IMR-90 (cell line): ENCODE results near the gene VPS18. TPM values are rescaled to one million over a fixed set of nuclear protein-coding genes. Genes with fewer than 3 reads are reported as not detected.

Source experiments
- ATAC-seq: fragments of 200-7000 bp; cut with Tn5 transposase; 2 replicates; pipeline ENCODE4 v1.9.1; 2020; ENCODE audit warnings: low read depth, mild to moderate bottlenecking, moderate library complexity
- BruUV-seq: library from RNA; stranded (reverse); fragments of 400-500 nt; replicated peaks from 2 replicates; lab custom pipeline; 2021; lab: Mats Ljungman, UMichigan
- CTCF ChIA-PET: fragments of 300-600 bp; formaldehyde crosslinking; extraction: SDS; loops from one replicate; lab custom pipeline; 2021; ENCODE audit warnings: antibody characterized with exemption; lab: Yijun Ruan, JAX
- POLR2A ChIA-PET: fragments of 300-600 bp; sonication (Branson Sonifier 250); formaldehyde crosslinking; loops from one replicate; lab custom pipeline; 2022; ENCODE audit warnings: antibody characterized with exemption; ENCODE audit not compliant: unreplicated experiment; lab: Charles Lee
- DNase-seq: peaks from one replicate; pipeline ENCODE4 v3.0.0; 2013
- H2AFZ ChIP-seq: replicated peaks from 2 replicates; pipeline ENCODE3; 2013; ENCODE audit warnings: low read length, mild to moderate bottlenecking; ENCODE audit not compliant: poor library complexity
- H2AK5ac ChIP-seq: 2 replicates; pipeline ENCODE4 v1.6.1; 2013; ENCODE audit warnings: low read depth, low read length, inconsistent platforms
- H2AK9ac ChIP-seq: replicated peaks from 2 replicates; pipeline ENCODE3; 2013; ENCODE audit warnings: mild to moderate bottlenecking, low read depth, low read length, moderate library complexity; ENCODE audit not compliant: poor library complexity
- H2BK120ac ChIP-seq: 2 replicates; pipeline ENCODE4 v1.6.1; 2013; ENCODE audit warnings: low read depth, low read length, inconsistent platforms
- H2BK15ac ChIP-seq: 3 replicates; pipeline ENCODE4 v1.6.1; 2013; ENCODE audit warnings: low read depth, low read length, inconsistent platforms
- H2BK20ac ChIP-seq: 2 replicates; pipeline ENCODE4 v1.6.1; 2013; ENCODE audit warnings: low read depth, mild to moderate bottlenecking, inconsistent platforms, low read length, moderate library complexity
- H2BK5ac ChIP-seq: 2 replicates; pipeline ENCODE4 v1.6.1; 2013; ENCODE audit warnings: mild to moderate bottlenecking, low read depth, low read length, inconsistent platforms; ENCODE audit not compliant: poor library complexity, severe bottlenecking
- H3K14ac ChIP-seq: replicated peaks from 2 replicates; pipeline ENCODE4 v1.6.1; 2013; ENCODE audit warnings: low read depth, low read length, inconsistent platforms
- H3K18ac ChIP-seq: 2 replicates; pipeline ENCODE4 v1.6.1; 2013; ENCODE audit warnings: low read depth, low read length, control low read depth
- H3K23ac ChIP-seq: 2 replicates; pipeline ENCODE4 v1.6.1; 2013; ENCODE audit warnings: low read depth, low read length, inconsistent platforms
- H3K27ac ChIP-seq: 2 replicates; pipeline ENCODE4 v1.5.1; 2013; ENCODE audit warnings: mild to moderate bottlenecking, control low read depth, low read length; ENCODE audit not compliant: insufficient read depth
- H3K27me3 ChIP-seq: 2 replicates; pipeline ENCODE4 v1.6.1; 2013; ENCODE audit warnings: low read length; ENCODE audit not compliant: control insufficient read depth, insufficient read depth
- H3K36me3 ChIP-seq: 2 replicates; pipeline ENCODE4 v1.6.1; 2013; ENCODE audit warnings: low read length, mixed read lengths; ENCODE audit not compliant: control insufficient read depth, insufficient read depth
- H3K4ac ChIP-seq: 2 replicates; pipeline ENCODE4 v1.6.1; 2013; ENCODE audit warnings: low read depth, low read length, inconsistent platforms
- H3K4me1 ChIP-seq: 2 replicates; pipeline ENCODE4 v1.6.1; 2013; ENCODE audit warnings: low read length, mixed read lengths; ENCODE audit not compliant: control insufficient read depth, insufficient read depth
- H3K4me2 ChIP-seq: 2 replicates; pipeline ENCODE4 v1.6.1; 2013; ENCODE audit warnings: low read depth, mild to moderate bottlenecking, control low read depth, low read length, moderate library complexity
- H3K4me3 ChIP-seq: 2 replicates; pipeline ENCODE4 v1.5.1; 2013; ENCODE audit warnings: low read depth, mild to moderate bottlenecking, control low read depth, low read length, moderate library complexity; ENCODE audit not compliant: insufficient read depth
- H3K56ac ChIP-seq: 2 replicates; pipeline ENCODE4 v1.6.1; 2013; ENCODE audit warnings: low read length, inconsistent platforms; ENCODE audit not compliant: insufficient read depth; ENCODE audit errors: extremely low read depth
- H3K79me1 ChIP-seq, 2 experiments: 2 replicates each; pipeline ENCODE4 v1.6.1; 2013; ENCODE audit warnings: low read length in 2 of 2, inconsistent platforms in 1 of 2, low read depth in 1 of 2
- H3K9ac ChIP-seq: 2 replicates; pipeline ENCODE4 v1.6.1; 2013; ENCODE audit warnings: low read depth, low read length, control low read depth
- H3K9me1 ChIP-seq: 2 replicates; pipeline ENCODE4 v1.6.1; 2013; ENCODE audit warnings: low read length, inconsistent platforms; ENCODE audit not compliant: insufficient read depth
- H3K9me3 ChIP-seq: 2 replicates; pipeline ENCODE4 v1.6.1; 2013; ENCODE audit warnings: low read length; ENCODE audit not compliant: control insufficient read depth, insufficient read depth
- H4K20me1 ChIP-seq: 2 replicates; pipeline ENCODE4 v1.6.1; 2013; ENCODE audit warnings: low read length, inconsistent platforms; ENCODE audit not compliant: insufficient read depth
- H4K5ac ChIP-seq: 2 replicates; pipeline ENCODE4 v1.6.1; 2013; ENCODE audit warnings: mild to moderate bottlenecking, low read depth, low read length, control low read depth
- H4K8ac ChIP-seq, 2 experiments: 2 replicates each; pipeline ENCODE4 v1.6.1; 2013; ENCODE audit warnings: low read depth in 2 of 2, low read length in 2 of 2, control low read depth in 1 of 2, inconsistent platforms in 1 of 2
- H4K91ac ChIP-seq: 2 replicates; pipeline ENCODE4 v1.6.1; 2013; ENCODE audit warnings: low read depth, low read length, inconsistent platforms; ENCODE audit not compliant: insufficient read depth
- BHLHE40 ChIP-seq: fragments of 150-350 bp; IDR thresholded peaks from 2 replicates; pipeline ENCODE4 v1.6.1; 2016; ENCODE audit warnings: mild to moderate bottlenecking, low read depth, low read length
- CHD1 ChIP-seq: IDR thresholded peaks from 2 replicates; pipeline ENCODE4 v1.6.1; 2012; ENCODE audit warnings: low read depth, low read length, improper control_type of control experiment
- CTCF ChIP-seq: conservative IDR thresholded peaks from 2 replicates; pipeline ENCODE4 v1.5.1; 2012; ENCODE audit warnings: mild to moderate bottlenecking, low read depth, low read length, improper control_type of control experiment
- MAFK ChIP-seq: IDR thresholded peaks from 2 replicates; pipeline ENCODE4 v1.6.1; 2012; ENCODE audit warnings: low read depth, low read length, improper control_type of control experiment
- MAZ ChIP-seq: IDR thresholded peaks from 2 replicates; pipeline ENCODE4 v1.6.1; 2012; ENCODE audit warnings: low read depth, mild to moderate bottlenecking, low read length, improper control_type of control experiment, moderate library complexity, borderline replicate concordance
- MXI1 ChIP-seq: IDR thresholded peaks from 2 replicates; pipeline ENCODE4 v1.6.1; 2012; ENCODE audit warnings: low read depth, mild to moderate bottlenecking, low read length, moderate library complexity, borderline replicate concordance
- NFE2L2 ChIP-seq: fragments of 150-350 bp; IDR thresholded peaks from 2 replicates; pipeline ENCODE4 v1.6.1; 2016; ENCODE audit warnings: low read depth, mild to moderate bottlenecking, low read length
- RFX5 ChIP-seq: IDR thresholded peaks from 2 replicates; pipeline ENCODE4 v1.8.0; 2012; ENCODE audit warnings: low read depth, mild to moderate bottlenecking, low read length, moderate library complexity
- SMC3 ChIP-seq: fragments of 150-350 bp; IDR thresholded peaks from 2 replicates; pipeline ENCODE4 v1.6.1; 2016; ENCODE audit warnings: low read depth, mild to moderate bottlenecking, antibody characterized with exemption, low read length, moderate library complexity
- WGBS, 2 experiments: methylation state at CpG; one replicate each; pipeline versions ENCODE4 v1.1.5 to v1.1.7; 2013; ENCODE audit warnings: missing lambda C conversion rate in 2 of 2; ENCODE audit not compliant: insufficient read length in 1 of 2; ENCODE audit errors: extremely low coverage in 2 of 2; 5-methylcytosine and 5-hydroxymethylcytosine counted together
- dilution Hi-C: fragments of 300-500 bp; cut with HindIII; formaldehyde crosslinking; loops from one replicate; pipeline ENCODE4 v1.14.3; 2018; ENCODE audit warnings: low sequenced_read_pairs; ENCODE audit not compliant: unreplicated experiment
- in situ Hi-C: fragments of 300-500 bp; cut with MboI; formaldehyde crosslinking; loops from 3 replicates; pipeline ENCODE4 v1.14.3; 2019; ENCODE audit warnings: low sequenced_read_pairs, inconsistent platforms, mixed read lengths
- intact Hi-C: fragments of 100-400 bp; cut with micrococcal nuclease; formaldehyde crosslinking; loops from 2 replicates; pipeline ENCODE4 v1.10.0; 2022
- polyA plus RNA-seq, 3 experiments: library from polyadenylated mRNA; depleted of rRNA; stranded (reverse); fragments of >200 nt; gene quantifications; 2 replicates each; pipeline ENCODE4 v1.2.3, GENCODE V29; 2012; ENCODE audit warnings: low replicate concordance in 1 of 3
- total RNA-seq: library from RNA; depleted of rRNA; stranded (reverse); fragments of >200 nt; gene quantifications from 2 replicates; pipeline ENCODE4 v1.2.3, GENCODE V29; 2012

Gene VPS18
- total and polyA plus RNA-seq, 2 of the 4 experiments (the other 2 are of a cell fraction): 19.3 to 32.3 TPM

- Histone ChIP-seq H2AFZ (peak overlapping the region; percentile 96), H2BK120ac (peak overlapping the region; percentile 64), H3K9me1 (peaks cover 18% of the 10 kb centered on the region), H3K79me1 (peaks cover 14 to 28% of the 10 kb centered on the region in 2 experiments; a peak in 3 of 4 replicates), H4K91ac (peak overlapping the region; percentile 80), H3K27ac (peak overlapping the region; percentile 45), H2BK20ac (peak overlapping the region; percentile 7; the same call in 1 of the 2 replicates), H4K5ac (peak overlapping the region; percentile 80), H2BK5ac (peak overlapping the region; percentile 83), H3K14ac (peak overlapping the region; percentile 94), H3K4me3 (peak overlapping the region; percentile 30), H3K56ac (peak overlapping the region; percentile 68), H2BK15ac (peak overlapping the region; percentile 97; the same call in 2 of the 3 replicates), H3K9ac (peak overlapping the region; percentile 54), H4K20me1 (no peaks in the 10 kb centered on the region; the same call in 1 of the 2 replicates), H3K9me3 (no peaks in the 10 kb centered on the region), H2AK5ac (peak overlapping the region; percentile 92), H3K27me3 (no peaks in the 10 kb centered on the region), H3K4ac (peak overlapping the region; percentile 87), H2AK9ac (peak overlapping the region; percentile 98), H3K4me1 (peaks cover 16% of the 10 kb centered on the region), H3K4me2 (peak overlapping the region; percentile 63), H3K18ac (peak overlapping the region; percentile 69), H3K36me3 (peaks cover 4% of the 10 kb centered on the region), H3K23ac (peak overlapping the region; percentile 82), H4K8ac (peak overlapping the region; percentile 90 to 92)
- in situ Hi-C loops (loop anchor here (5.0 kb wide), 1 partner anchor 80 kb away; no protein-coding TSS in a partner anchor), dilution Hi-C loops (no loop called here), intact Hi-C loops (loop anchor here (1.0 to 5.0 kb wide), 2 partner anchors 38 to 80 kb away; no protein-coding TSS in a partner anchor)
- TF ChIP-seq CTCF (no peak), SMC3 (no peak), CHD1 (no peak), MAZ (no peak), NFE2L2 (no peak), BHLHE40 (no peak), RFX5 (no peak), MXI1 (no peak), MAFK (no peak)
- DNase-seq (no peak), ATAC-seq (no peak; the same call in 1 of the 2 replicates)
- no TSS peak for BruUV-seq
- WGBS, 2 experiments: 100% methylated on average over 2 of the region's 15 CpGs; no CpG with 5 or more reads in 1 of the 2 experiments
- POLR2A ChIA-PET: interaction anchor here (0.6 to 1.1 kb wide), 3 partner anchors 11 to 79 kb away, joined by 3 to 6 read pairs (median 3); partner anchors contain the start of gene CHAC1
- CTCF ChIA-PET: interaction anchor here (0.9 to 3.6 kb wide), 10 partner anchors 10 to 82 kb away, joined by 3 to 39 read pairs (median 6); partner anchors contain the start of genes CHAC1 and DLL4
Measured at GRCh38 chr15:40942337-40942854, 48.1 kb downstream of the VPS18 start.
